Measurements from ENCODE around the gene CDHR2.
A peak's percentile ranks its signal among the peaks of the same experiment; 100 is the strongest.

The CDHR2 gene

GRCh38 chr5:176628406-176629228 lies 79.5 kb downstream of the CDHR2 start:
- DNase-seq (ENCODE audit: insufficient read length, low spot score) (no peak), FAIRE-seq (no peak)
- TF ChIP-seq PAX5 (IDR thresholded peaks at IDR 0.05; ENCODE audit: insufficient read depth, low read length, severe bottlenecking) = no peak
- no peak for TF ChIP-seq POLR2A (IDR thresholded peaks at IDR 0.05; ENCODE audit: low read depth, low read length)
- no peak for TF ChIP-seq POLR2AphosphoS5 (IDR thresholded peaks at IDR 0.05; ENCODE audit: low read depth, low read length)
- no peak for TF ChIP-seq TAF1 (IDR thresholded peaks at IDR 0.05; ENCODE audit: low read depth, low read length)
- TF ChIP-seq POU2F2 (IDR thresholded peaks at IDR 0.05; ENCODE audit: low read depth, low read length) = no peak
- TF ChIP-seq SPI1 (IDR thresholded peaks at IDR 0.05; ENCODE audit: low read depth, low read length) = no peak

DNA sequence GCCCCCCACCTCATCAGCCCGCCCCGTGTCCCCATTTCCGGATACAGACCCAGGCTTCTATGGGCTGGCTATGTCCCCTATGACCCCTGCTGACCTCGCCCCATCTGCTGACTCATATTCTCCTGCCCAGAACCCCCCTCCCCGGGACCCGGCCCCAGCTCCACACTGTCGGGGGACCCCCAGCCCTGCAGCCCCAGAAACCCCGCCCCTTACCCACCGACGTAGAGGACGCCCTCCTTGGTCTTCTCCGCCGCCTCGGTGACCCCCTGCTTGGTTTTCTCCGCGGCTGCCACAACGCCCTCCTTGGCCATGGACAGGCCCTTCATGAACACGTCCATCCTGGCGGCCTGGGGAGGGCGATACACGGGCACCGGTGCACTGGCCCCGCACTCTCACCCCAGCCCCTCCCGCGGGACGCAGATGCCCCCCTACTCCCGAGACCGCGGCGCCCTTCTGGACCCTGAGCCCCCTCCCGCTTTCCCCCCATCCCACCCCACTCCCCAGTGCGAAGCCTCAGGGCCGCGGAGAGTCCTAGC lies 80.2 kb downstream of the CDHR2 start:
- no peak for FAIRE-seq
- TF ChIP-seq POLR2A (IDR thresholded peaks at IDR 0.05; ENCODE audit: low read depth, low read length) = no peak
- no peak for DNase-seq (ENCODE audit: insufficient read length, low spot score)

DNA sequence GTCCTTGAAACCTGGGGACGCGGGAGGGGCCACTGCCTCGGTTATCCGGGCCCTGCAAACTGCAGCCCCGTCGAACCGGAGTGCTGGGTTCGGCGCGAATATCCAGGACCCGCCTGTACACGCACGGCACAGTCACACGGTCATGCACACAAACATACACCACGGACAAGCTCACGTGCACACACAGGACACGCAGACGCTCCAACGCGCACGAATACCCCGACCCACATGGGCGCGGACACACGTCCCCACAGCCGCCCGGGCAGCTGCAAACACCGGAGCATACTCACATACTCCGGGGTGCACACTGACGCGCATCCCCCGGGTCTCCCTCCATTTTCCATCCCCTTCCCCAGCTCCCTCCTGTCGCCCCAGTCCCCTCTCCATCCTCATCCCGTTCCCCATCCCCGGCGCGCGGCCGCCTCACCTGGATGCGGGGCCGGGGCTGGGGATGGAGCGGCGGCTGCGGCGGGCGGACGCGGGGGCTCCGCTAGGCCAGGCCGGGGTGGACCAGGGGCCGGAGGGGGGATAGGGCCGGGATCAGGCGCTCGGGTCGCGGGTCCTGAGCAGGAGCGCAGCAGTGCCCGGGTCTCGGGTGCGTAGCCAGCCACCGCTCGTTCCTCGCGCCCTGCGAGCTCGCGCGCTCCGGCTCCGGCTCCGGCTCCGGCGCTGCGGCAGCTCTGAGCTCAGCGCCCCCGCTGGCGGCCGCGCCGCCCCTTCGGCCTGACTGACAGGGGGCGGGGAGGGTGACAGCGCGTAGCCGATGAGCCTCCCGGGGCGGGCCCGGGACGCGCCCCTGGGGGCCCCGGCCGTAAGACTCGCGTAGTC lies 80.9 kb downstream of the CDHR2 start, which contains the start of the genes EIF4E1B and SNCB:
EIF4E1B (plus strand) TSS at position 823 of the 828 bp plus-strand sequence. CDS start 12,113 bp downstream, outside the sequence.
SNCB (minus strand) TSS at position 682 of the 828 bp plus-strand sequence. CDS start 880 bp downstream, outside the sequence.
- DNase-seq (ENCODE audit: insufficient read length, low spot score) (peak; percentile 84), FAIRE-seq (peak; percentile 13)
- no peak for TF ChIP-seq SPI1 (IDR thresholded peaks at IDR 0.05; ENCODE audit: low read depth, low read length)
- no peak for TF ChIP-seq PAX5 (IDR thresholded peaks at IDR 0.05; ENCODE audit: insufficient read depth, low read length, severe bottlenecking)
- no peak for TF ChIP-seq TAF1 (IDR thresholded peaks at IDR 0.05; ENCODE audit: low read depth, low read length)
- TF ChIP-seq POLR2A (IDR thresholded peaks at IDR 0.05; ENCODE audit: low read depth, low read length) = no peak
- no peak for TF ChIP-seq POLR2AphosphoS5 (IDR thresholded peaks at IDR 0.05; ENCODE audit: low read depth, low read length)
- TF ChIP-seq POU2F2 (IDR thresholded peaks at IDR 0.05; ENCODE audit: low read depth, low read length) = no peak

- peak; percentile 52 for FAIRE-seq
- no peak for DNase-seq (ENCODE audit: insufficient read length, low spot score)
Observed at GRCh38 chr5:176630681-176631222, 81.6 kb downstream of the CDHR2 start.

GRCh38 chr5:176631383-176632200 lies 82.5 kb downstream of the CDHR2 start:
- FAIRE-seq (no peak), DNase-seq (ENCODE audit: insufficient read length, low spot score) (no peak)
- no peak for TF ChIP-seq POU2F2 (IDR thresholded peaks at IDR 0.05; ENCODE audit: low read depth, low read length)
- no peak for TF ChIP-seq SPI1 (IDR thresholded peaks at IDR 0.05; ENCODE audit: low read depth, low read length)
- no peak for TF ChIP-seq TAF1 (IDR thresholded peaks at IDR 0.05; ENCODE audit: low read depth, low read length)
- no peak for TF ChIP-seq PAX5 (IDR thresholded peaks at IDR 0.05; ENCODE audit: insufficient read depth, low read length, severe bottlenecking)
- TF ChIP-seq POLR2AphosphoS5 (IDR thresholded peaks at IDR 0.05; ENCODE audit: low read depth, low read length) = no peak
- no peak for TF ChIP-seq POLR2A (IDR thresholded peaks at IDR 0.05; ENCODE audit: low read depth, low read length)

More at GRCh38 chr5:176630681-176631222, 81.6 kb downstream of the CDHR2 start:
- TF ChIP-seq POLR2AphosphoS5 (IDR thresholded peaks at IDR 0.05; ENCODE audit: low read depth, low read length) = no peak
- TF ChIP-seq PAX5 (IDR thresholded peaks at IDR 0.05; ENCODE audit: insufficient read depth, low read length, severe bottlenecking) = no peak
- TF ChIP-seq POU2F2 (IDR thresholded peaks at IDR 0.05; ENCODE audit: low read depth, low read length) = no peak

DNA sequence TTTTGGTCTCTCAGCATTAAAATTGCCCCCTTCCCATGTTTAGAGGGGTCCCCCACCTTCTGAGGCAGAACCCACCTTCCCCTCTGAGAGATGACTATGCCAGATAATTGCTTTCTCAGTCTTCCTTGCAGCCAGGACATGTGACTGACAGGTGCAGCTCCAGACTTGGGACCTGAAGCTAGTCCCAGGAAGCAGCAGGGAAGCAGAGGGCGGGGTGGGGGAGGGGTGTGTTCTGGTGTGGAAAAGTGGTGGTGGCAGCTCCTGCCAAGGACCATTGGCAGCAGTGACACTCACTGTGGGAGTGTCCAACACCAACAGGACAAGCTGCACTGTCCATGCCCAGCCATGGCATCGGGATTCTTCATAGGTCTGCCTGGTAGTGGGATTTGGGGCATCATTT lies 83.6 kb downstream of the CDHR2 start:
- TF ChIP-seq POLR2A (IDR thresholded peaks at IDR 0.05; ENCODE audit: low read depth, low read length) (no peak), TAF1 (IDR thresholded peaks at IDR 0.05; ENCODE audit: low read depth, low read length) (no peak)
- DNase-seq (ENCODE audit: insufficient read length, low spot score) (no peak), FAIRE-seq (no peak)

DNA sequence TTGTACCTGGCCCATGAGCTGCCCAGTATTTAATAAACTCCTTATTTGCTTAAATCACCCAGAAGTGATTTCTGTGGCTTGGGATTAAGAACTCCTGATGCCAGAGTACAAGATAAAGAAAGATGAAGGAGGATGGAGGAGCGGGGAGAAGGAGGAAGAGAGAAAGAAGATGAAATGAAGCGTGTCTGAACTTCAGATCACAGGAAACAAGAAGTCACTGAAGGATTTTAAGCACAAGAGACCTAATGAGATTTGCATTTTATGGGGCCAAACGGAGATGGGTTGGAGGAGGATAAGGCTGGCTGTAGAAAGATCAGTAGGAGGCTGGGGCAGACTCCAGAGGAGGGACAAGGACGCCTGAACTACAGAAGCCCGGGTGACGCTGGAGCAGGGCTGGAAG lies 84.5 kb downstream of the CDHR2 start:
- no peak for TF ChIP-seq PAX5 (IDR thresholded peaks at IDR 0.05; ENCODE audit: insufficient read depth, low read length, severe bottlenecking)
- peak; percentile 38; the same call in 1 of the 2 replicates for TF ChIP-seq SPI1 (IDR thresholded peaks at IDR 0.05; ENCODE audit: low read depth, low read length)
- no peak for DNase-seq (ENCODE audit: insufficient read length, low spot score)
- FAIRE-seq = no peak

DNA sequence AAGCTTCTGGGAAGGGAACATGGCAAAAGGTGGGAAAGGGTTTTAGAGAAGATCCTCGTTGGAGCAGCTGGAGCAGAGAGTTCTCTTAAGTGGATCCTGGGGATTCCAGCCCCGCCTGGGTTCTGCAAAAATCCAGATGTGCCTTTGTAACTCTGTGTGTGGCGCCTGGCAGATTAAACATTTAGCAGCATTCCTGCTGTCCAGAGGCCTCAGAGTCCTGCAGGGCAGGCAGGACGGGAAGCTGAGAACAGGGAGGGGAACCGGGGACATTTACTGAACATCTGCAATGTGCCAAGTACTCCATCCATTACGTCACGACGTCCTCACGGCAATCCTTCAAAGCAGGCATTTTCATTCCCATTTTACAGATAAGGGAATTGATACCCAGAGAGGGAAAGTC lies 87.3 kb downstream of the CDHR2 start:
- DNase-seq (ENCODE audit: insufficient read length, low spot score) = no peak
- TF ChIP-seq POU2F2 (IDR thresholded peaks at IDR 0.05; ENCODE audit: low read depth, low read length) (no peak), SPI1 (IDR thresholded peaks at IDR 0.05; ENCODE audit: low read depth, low read length) (no peak), PAX5 (IDR thresholded peaks at IDR 0.05; ENCODE audit: insufficient read depth, low read length, severe bottlenecking) (no peak), POLR2A (IDR thresholded peaks at IDR 0.05; ENCODE audit: low read depth, low read length) (no peak), TAF1 (IDR thresholded peaks at IDR 0.05; ENCODE audit: low read depth, low read length) (no peak), POLR2AphosphoS5 (IDR thresholded peaks at IDR 0.05; ENCODE audit: low read depth, low read length) (no peak)
- FAIRE-seq = no peak

- FAIRE-seq (no peak), DNase-seq (ENCODE audit: insufficient read length, low spot score) (no peak)
- TF ChIP-seq POLR2AphosphoS5 (IDR thresholded peaks at IDR 0.05; ENCODE audit: low read depth, low read length) (no peak), TAF1 (IDR thresholded peaks at IDR 0.05; ENCODE audit: low read depth, low read length) (no peak)
Observed at GRCh38 chr5:176637556-176637955, 88.4 kb downstream of the CDHR2 start.

Measured in GM12891 (cell line).